Lower leg skin (tissue), 4 donors: Measurements from ENCODE around the gene MFSD1. TPM values are rescaled to one million over a fixed set of nuclear protein-coding genes. Genes with fewer than 3 reads are reported as not detected.
"Not testable (repeated sequence)": the region's sequence is repeated elsewhere in the genome, so short reads cannot be mapped to it uniquely, and the experiment has no call there.

Source experiments
- DNase-seq, 2 donors: peaks; one replicate each; pipeline ENCODE4 v3.0.0-alpha.2; 2019; ENCODE audit warnings: low spot score in 2 of 2
- H3K4me3 ChIP-seq: fragments of 200-600 bp; sonication (generic); 2 replicates; pipeline ENCODE4 v1.5.1; 2017; ENCODE audit warnings: mild to moderate bottlenecking, low read depth; ENCODE audit not compliant: poor library complexity, severe bottlenecking
- POLR2A ChIP-seq, 2 donors: fragments of 450-650 bp; IDR thresholded peaks; one replicate each; pipeline ENCODE4 v1.6.1; 2016 to 2017; ENCODE audit warnings: antibody characterized with exemption in 2 of 2, mild to moderate bottlenecking in 1 of 2, moderate library complexity in 1 of 2
- WGBS, 2 donors: methylation state at CpG; one replicate each; pipeline ENCODE4 v1.1.5; 2018; 5-methylcytosine and 5-hydroxymethylcytosine counted together
- intact Hi-C: fragments of 100-400 bp; cut with DNase I; formaldehyde crosslinking; loops from one replicate; pipeline ENCODE4 v1.15.0; 2023; ENCODE audit warnings: low total_unique reads
- total RNA-seq, 4 donors: library from RNA; depleted of rRNA; stranded (reverse); fragments of >200 nt; gene quantifications; one replicate each; pipeline ENCODE4 v1.1.0, GENCODE V29; 2016
- TF ChIP-seq, protein P1 (sequence below), 3 donors: fragments of 450-650 bp; IDR thresholded peaks; one replicate each; pipeline ENCODE4 v1.5.1; 2016; ENCODE audit warnings: antibody characterized with exemption in 3 of 3, mild to moderate bottlenecking in 3 of 3, moderate library complexity in 2 of 3

The MFSD1 gene
- total RNA-seq, 4 donors from 2014 or later, result 48.9 to 99.2 (median 62.0) TPM

- DNase-seq, result no peak
- WGBS, 2 donors, result 93 to 97% methylated on average over 2 of the region's 2 CpGs
- no peak overlapping the region for H3K4me3 ChIP-seq
- no peak for TF ChIP-seq POLR2A (IDR thresholded peaks at IDR 0.05)
- TF ChIP-seq, protein P1, sequence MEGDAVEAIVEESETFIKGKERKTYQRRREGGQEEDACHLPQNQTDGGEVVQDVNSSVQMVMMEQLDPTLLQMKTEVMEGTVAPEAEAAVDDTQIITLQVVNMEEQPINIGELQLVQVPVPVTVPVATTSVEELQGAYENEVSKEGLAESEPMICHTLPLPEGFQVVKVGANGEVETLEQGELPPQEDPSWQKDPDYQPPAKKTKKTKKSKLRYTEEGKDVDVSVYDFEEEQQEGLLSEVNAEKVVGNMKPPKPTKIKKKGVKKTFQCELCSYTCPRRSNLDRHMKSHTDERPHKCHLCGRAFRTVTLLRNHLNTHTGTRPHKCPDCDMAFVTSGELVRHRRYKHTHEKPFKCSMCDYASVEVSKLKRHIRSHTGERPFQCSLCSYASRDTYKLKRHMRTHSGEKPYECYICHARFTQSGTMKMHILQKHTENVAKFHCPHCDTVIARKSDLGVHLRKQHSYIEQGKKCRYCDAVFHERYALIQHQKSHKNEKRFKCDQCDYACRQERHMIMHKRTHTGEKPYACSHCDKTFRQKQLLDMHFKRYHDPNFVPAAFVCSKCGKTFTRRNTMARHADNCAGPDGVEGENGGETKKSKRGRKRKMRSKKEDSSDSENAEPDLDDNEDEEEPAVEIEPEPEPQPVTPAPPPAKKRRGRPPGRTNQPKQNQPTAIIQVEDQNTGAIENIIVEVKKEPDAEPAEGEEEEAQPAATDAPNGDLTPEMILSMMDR (IDR thresholded peaks at IDR 0.05), result no peak
- intact Hi-C loops, result no loop called here
Measured at GRCh38 chr3:158783051-158783450, 18.8 kb upstream of the MFSD1 start.

DNA sequence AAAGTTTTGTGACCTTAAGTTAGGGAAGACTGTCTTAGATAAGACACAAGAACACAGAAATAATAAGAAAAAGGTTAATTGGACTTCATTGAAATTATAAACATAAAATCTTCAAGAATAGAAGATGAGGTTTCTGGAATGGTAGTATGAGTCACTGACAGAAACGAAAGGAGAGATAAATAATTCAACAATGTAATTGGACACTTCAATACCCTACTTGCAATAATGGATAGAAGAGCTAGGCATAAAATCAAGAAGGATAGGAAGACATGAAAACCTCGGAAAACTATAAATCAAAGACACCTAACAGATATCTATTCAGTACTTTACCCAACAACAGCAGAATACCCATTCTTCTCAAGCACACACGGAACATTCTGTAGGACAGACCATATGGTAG is 15.9 kb upstream of the MFSD1 start:
- intact Hi-C loops, result no loop called here
- no peak for TF ChIP-seq POLR2A (IDR thresholded peaks at IDR 0.05)
- TF ChIP-seq, protein P1 (IDR thresholded peaks at IDR 0.05), result no peak
- H3K4me3 ChIP-seq, result no peak overlapping the region
- 83 to 84% methylated on average over 3 of the region's 3 CpGs for whole genome bisulfite sequencing, 2 donors
- no peak for DNase-seq

GRCh38 chr3:158788446-158788845 is 13.4 kb upstream of the MFSD1 start:
- no peak overlapping the region for H3K4me3 ChIP-seq
- 96% methylated on average over 1 of the region's 1 CpG for WGBS, 2 donors
- no peak for DNase-seq
- intact Hi-C loops, result no loop called here
- no peak for TF ChIP-seq POLR2A (IDR thresholded peaks at IDR 0.05)
- TF ChIP-seq, protein P1 (IDR thresholded peaks at IDR 0.05), result no peak

GRCh38 chr3:158789592-158789991 is 12.3 kb upstream of the MFSD1 start:
- no peak overlapping the region for H3K4me3 ChIP-seq
- intact Hi-C loops, result no loop called here
- no peak for TF ChIP-seq POLR2A (IDR thresholded peaks at IDR 0.05)
- TF ChIP-seq, protein P1 (IDR thresholded peaks at IDR 0.05), result no peak
- no peak for DNase-seq
- WGBS, 2 donors, result 92 to 95% methylated on average over 1 of the region's 1 CpG

GRCh38 chr3:158790901-158791589 is 10.8 kb upstream of the MFSD1 start:
- 14% methylated on average over 11 of the region's 11 CpGs for WGBS, 2 donors
- intact Hi-C loops, result loop anchor here (5.0 kb wide), 1 partner anchor 64 kb away; no protein-coding TSS in a partner anchor
- no peak for DNase-seq
- H3K4me3 ChIP-seq, result no peak overlapping the region
- no peak for TF ChIP-seq POLR2A (IDR thresholded peaks at IDR 0.05)
- TF ChIP-seq, protein P1 (IDR thresholded peaks at IDR 0.05), result peak in 1 of 3 donors; percentile 43

GRCh38 chr3:158791590-158791920 is 10.3 kb upstream of the MFSD1 start:
- not testable (repeated sequence) for DNase-seq, H3K4me3 ChIP-seq
- intact Hi-C loops, result loop anchor here (5.0 kb wide), 1 partner anchor 64 kb away; no protein-coding TSS in a partner anchor
- 5 to 7% methylated on average over 1 of the region's 1 CpG for WGBS, 2 donors
